Mesothelial cell of epicardium (in vitro differentiated cells): ENCODE data around the gene GPR45. TPM values are rescaled to one million over a fixed set of nuclear protein-coding genes. Genes with fewer than 3 reads are reported as not detected.
"Not testable (repeated sequence)": the region's sequence is repeated elsewhere in the genome, so short reads cannot be mapped to it uniquely, and the experiment has no call there.

ENCODE experiments used
- DNase-seq, 2 experiments: peaks; one replicate each; pipeline ENCODE4 v3.0.0; 2021; ENCODE audit warnings: low spot score in 2 of 2; ENCODE audit not compliant: unreplicated experiment in 2 of 2
- H3K27ac Mint-ChIP-seq: 2 replicates; pipeline ENCODE4 v1.8.0; 2021; ENCODE audit warnings: mixed read lengths
- H3K27me3 Mint-ChIP-seq: 2 replicates; pipeline ENCODE4 v1.8.0; 2021; ENCODE audit warnings: low read depth, mixed read lengths
- H3K36me3 Mint-ChIP-seq: 2 replicates; pipeline ENCODE4 v1.8.0; 2021; ENCODE audit warnings: mixed read lengths
- H3K4me1 Mint-ChIP-seq: 2 replicates; pipeline ENCODE4 v1.8.0; 2021; ENCODE audit warnings: mixed read lengths
- H3K4me3 Mint-ChIP-seq: 2 replicates; pipeline ENCODE4 v1.8.0; 2021; ENCODE audit warnings: mild to moderate bottlenecking, moderate library complexity, mixed read lengths
- H3K9me3 Mint-ChIP-seq: 2 replicates; pipeline ENCODE4 v1.8.0; 2021; ENCODE audit warnings: mixed read lengths
- CTCF ChIP-seq: fragments of 200-600 bp; sonication (generic); IDR thresholded peaks from one replicate; pipeline ENCODE4 v1.5.0; 2021; ENCODE audit warnings: antibody characterized with exemption; ENCODE audit not compliant: unreplicated experiment
- total RNA-seq: library from RNA; stranded (reverse); gene quantifications from 3 replicates; pipeline ENCODE4 v1.2.1, GENCODE V29; 2021

The GPR45 gene
- total RNA-seq, 1 donor from 2014 or later, result not detected

DNA sequence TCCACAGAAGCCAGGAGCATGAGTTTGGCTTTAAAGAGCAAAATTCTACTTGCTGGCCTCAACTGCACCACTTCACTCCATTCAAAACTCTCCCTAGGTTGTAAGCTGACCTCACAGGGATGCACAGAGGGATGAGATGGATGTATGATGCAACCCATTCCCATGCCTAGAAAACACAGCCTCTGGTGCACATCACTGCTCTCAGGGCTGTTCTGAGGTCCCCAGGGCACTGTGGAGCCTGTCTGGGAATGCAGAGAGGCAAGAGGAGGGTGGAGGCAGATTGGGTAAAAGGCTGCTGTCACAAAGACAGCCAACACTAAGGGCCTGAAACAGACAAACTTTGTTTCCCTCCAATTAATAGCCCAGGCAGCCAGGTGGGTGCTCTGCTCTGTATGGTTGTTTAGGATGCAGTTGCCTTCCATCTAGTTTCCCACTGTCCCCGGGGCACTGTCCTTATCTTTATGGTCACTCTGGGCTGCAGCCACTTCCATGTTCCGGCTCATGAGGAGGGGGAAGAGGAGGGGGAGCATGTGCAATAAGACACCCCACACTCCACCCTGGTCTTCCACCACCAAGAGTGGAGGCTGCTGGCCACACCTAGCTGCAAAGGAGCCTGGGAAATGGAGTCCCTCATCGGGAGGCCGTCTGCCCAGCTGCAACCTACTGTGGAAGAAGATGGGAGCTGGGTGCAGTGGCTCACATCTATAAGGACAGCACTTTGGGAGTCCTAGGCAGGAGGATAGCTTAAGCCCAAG lies 7.0 kb downstream of the GPR45 start:
- Mint-ChIP-seq H3K36me3 (no peaks in the 10 kb centered on the region), H3K9me3 (no peaks in the 10 kb centered on the region), H3K4me3 (no peak overlapping the region), H3K27ac (no peak overlapping the region), H3K4me1 (no peaks in the 10 kb centered on the region), H3K27me3 (no peaks in the 10 kb centered on the region)
- no peak for TF ChIP-seq CTCF
- no peak for DNase-seq

- Mint-ChIP-seq H3K4me3 (no peak overlapping the region), H3K27me3 (no peaks in the 10 kb centered on the region), H3K36me3 (no peaks in the 10 kb centered on the region), H3K27ac (no peak overlapping the region), H3K4me1 (no peaks in the 10 kb centered on the region), H3K9me3 (no peaks in the 10 kb centered on the region)
- no peak for TF ChIP-seq CTCF
- DNase-seq, result no peak
Measured at GRCh38 chr2:105249181-105249580, 7.6 kb downstream of the GPR45 start.

DNA sequence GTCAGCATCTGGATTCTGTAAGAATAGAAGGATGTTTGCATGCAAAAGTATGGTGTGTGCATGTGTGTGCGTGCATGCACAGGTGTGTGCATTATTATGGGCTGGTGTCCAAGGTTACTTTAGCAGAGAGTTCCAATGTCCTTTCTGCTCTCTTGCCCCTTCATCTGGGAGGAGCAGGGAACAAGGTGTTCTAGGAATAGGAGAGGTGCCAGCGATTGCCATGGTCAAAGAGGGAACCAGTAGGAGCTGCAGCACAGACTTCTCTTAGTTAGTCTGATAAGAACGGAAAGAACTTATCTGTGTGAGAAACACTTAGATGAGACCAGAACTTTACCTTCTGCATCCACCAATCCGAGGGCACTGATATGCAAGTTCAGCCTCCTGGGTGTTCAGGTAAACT lies 8.3 kb downstream of the GPR45 start:
- no peaks in the 10 kb centered on the region for H3K36me3 Mint-ChIP-seq
- H3K9me3 Mint-ChIP-seq, result no peaks in the 10 kb centered on the region
- H3K4me1 Mint-ChIP-seq, result no peaks in the 10 kb centered on the region
- TF ChIP-seq CTCF, result no peak
- no peaks in the 10 kb centered on the region for H3K27me3 Mint-ChIP-seq
- no peak overlapping the region for H3K4me3 Mint-ChIP-seq
- DNase-seq, result no peak
- H3K27ac Mint-ChIP-seq, result no peak overlapping the region

GRCh38 chr2:105251016-105251648 lies 9.6 kb downstream of the GPR45 start:
- H3K36me3 Mint-ChIP-seq, H3K4me3 Mint-ChIP-seq, DNase-seq, H3K27ac Mint-ChIP-seq, H3K4me1 Mint-ChIP-seq, H3K9me3 Mint-ChIP-seq, H3K27me3 Mint-ChIP-seq: not testable (repeated sequence)

DNA sequence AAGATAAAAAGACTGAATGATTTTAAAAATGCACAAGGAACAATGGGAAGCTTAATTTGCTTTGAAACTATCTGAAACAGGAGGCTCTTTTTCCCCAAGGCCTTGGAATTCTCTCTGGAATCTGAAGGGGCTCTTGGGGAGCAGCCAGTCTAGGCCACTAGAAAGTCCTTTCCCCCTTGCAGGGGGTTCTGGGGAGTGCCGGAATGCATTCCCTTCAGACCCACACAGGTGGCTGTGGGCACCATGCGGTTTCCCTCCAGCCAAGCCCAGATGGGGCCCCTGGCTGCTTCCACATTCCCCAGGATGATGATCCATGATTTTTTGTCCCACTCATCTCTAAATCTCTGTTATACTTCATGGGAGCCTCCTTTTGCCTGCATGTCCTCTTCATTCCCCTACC lies 10.7 kb downstream of the GPR45 start:
- no peak overlapping the region for H3K27ac Mint-ChIP-seq
- H3K9me3 Mint-ChIP-seq, result no peaks in the 10 kb centered on the region
- peaks cover 11% of the 10 kb centered on the region for H3K4me1 Mint-ChIP-seq
- TF ChIP-seq CTCF, result no peak
- no peak overlapping the region for H3K4me3 Mint-ChIP-seq
- H3K27me3 Mint-ChIP-seq, result no peaks in the 10 kb centered on the region
- H3K36me3 Mint-ChIP-seq, result no peaks in the 10 kb centered on the region
- DNase-seq, result no peak

DNA sequence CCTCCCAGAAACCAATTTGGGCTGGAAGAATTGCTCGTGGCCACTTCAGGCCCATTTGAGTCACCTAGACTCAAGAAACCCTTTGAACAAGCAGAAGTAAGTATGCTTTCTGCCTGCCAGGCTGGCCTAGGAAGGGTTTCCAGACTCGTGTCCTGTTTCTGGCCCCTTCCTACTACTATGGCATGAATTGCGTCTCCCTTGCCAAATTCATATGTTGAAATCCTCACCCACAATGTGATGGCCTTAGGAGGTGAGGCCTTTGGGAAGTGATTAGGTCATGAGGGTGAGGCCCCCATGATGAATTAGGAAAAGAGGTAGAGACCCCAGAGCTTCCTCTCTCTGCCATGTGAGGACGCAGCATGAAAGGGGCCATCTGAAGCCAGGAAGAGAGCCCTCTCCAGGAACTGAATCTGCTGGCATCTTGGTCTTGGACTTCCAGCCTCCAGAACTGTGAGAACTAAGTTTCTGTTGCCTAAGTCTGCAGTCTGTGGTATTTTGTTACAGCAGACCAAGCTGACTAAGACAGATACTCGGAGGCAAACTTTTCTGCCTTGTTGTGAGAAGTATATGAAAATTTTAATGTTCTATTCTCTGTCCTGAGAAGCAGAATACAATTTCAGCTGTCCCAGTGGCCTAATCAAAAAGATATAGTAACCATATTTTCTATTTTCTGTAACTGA lies 13.1 kb downstream of the GPR45 start:
- Mint-ChIP-seq H3K36me3 (no peaks in the 10 kb centered on the region), H3K4me1 (peaks cover 11% of the 10 kb centered on the region), H3K27ac (no peak overlapping the region), H3K27me3 (no peaks in the 10 kb centered on the region), H3K9me3 (no peaks in the 10 kb centered on the region), H3K4me3 (no peak overlapping the region)
- no peak for TF ChIP-seq CTCF
- DNase-seq, result no peak
